Stimulated activated CD4-positive, alpha-beta T cell treated with anti-CD3 and anti-CD28 coated beads, Interleukin-2, amount 100 ng/mL, for 24 hours (primary cell): Measurements from ENCODE around the gene STK39.

ENCODE experiments used
- DNase-seq, 2 donors: peaks; one replicate each; pipeline ENCODE4 v3.0.0-alpha.2; 2020

STK39 gene

GRCh38 chr2:168241746-168242145, 5.6 kb downstream of the STK39 start:
- no peak for DNase-seq

DNA sequence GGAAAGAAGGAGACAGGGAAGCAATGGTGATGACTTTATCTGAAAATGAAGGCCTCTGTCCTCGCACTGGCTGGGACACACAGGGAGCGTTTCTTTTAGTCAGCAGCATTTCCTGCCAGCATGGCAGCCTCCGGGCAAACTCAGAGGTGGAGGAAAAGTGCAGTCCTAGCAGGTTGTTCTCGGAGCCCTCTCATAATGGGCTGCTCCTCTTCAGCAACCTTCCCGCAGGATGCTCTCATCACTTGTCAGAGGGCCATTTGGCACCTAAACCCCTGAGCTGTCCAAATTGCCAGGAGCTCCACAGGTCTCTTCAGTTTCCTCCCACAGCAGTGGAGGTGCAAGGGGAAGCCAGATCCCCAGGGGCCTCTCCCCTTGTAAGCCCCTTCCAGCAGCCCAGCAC, 6.2 kb downstream of the STK39 start:
- DNase-seq, result peak in 1 of 2 donors; percentile 20

DNA sequence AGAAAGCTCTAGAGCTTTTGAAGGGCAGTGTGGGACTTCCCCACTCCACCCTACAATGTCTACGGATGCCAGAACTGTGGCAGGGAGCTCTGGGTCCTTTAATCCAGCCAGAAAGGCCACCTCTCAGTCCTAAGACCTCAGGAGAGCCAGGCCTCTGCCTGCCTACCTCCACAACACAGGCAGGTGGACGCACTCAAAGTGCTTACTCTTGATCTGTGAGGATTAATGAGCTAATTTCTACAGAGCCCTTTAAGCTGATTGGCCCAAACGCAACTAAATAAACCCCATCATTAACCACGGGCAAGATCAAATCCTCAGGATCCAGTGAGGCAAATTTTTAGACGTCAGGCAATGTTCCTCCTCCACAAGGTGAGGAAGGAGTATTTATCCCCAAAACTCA, 8.1 kb downstream of the STK39 start:
- no peak for DNase-seq

- DNase-seq, result no peak
Observed at GRCh38 chr2:168237741-168238140, 9.7 kb downstream of the STK39 start.

GRCh38 chr2:168234407-168235085, 12.8 kb downstream of the STK39 start:
- DNase-seq, result no peak

DNA sequence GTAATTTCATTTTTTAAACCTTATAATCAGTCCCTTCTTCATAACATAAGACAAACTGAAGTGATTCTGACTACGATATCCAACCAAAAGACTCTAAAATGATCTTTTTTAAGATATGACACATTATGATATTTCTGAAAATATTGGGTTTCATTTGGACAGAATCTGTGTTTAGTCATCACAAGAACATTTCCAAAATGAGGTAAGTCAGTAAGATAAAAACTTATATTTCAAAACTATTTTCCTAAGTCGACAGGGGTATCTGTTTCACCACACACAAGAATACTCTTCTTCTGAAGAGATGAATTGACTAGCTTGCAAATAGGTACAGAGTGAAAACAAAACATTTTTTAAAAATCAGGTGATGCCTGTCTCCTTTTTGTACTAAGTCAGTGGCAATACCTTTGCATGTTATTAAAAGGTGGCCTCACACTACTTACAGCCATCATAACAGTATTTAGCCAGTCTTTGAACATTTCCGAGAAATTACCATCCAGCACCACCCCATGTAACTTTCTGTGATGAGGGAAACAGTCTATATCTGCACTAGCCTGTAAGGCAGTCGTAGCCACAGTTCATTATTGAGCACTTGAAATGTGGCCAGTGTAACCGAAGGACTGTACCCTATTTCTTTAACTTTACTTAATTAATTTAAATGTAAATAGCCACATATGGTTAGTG, 13.5 kb downstream of the STK39 start:
- DNase-seq, result no peak

DNA sequence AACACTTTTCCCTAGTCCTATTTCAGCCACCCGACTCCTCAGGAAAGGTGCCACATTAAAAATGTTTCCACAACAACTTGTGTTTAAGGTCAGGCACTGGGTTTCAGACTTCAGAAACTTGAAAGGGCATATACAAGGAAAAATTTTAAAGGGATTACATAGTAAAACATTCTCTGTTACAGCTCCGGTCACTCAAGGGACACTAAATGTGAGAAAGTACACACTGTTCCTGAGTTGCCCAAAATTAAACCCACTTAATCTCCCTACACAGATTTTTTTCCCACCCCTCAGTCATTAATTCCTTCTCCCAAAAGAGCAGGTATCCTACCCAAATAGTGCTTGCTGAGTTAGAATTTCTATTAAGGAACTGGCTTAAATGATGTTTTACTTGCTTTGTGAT, 14.2 kb downstream of the STK39 start:
- no peak for DNase-seq

DNA sequence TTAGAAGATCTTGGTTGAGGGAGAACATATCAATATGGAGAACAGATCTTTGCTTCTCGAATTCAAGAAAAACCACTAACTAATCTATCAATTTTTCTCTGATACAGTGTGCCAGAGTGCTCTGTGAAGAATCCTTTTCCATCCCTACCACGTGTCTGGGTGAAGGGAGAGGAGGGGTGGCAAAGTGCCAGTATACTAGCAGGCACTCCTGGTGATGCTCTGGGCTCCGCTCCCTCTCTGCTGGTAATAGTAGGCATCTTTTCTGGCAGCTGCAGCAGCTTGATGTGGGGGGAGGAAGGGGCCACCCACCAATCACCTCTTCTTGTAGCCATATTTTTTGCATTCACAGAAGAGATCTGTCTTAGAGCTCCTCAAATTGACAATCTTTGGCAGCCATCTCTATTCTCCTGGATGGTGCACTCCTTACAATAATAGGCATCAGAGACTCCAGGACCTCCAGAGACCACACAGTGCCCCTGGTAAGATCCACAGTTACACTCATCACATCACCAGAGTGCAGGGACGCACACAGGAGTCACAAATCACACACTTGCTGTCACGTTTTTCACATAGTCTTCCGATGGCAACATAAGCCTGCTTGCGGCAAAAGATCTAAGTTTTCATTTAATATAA, 15.7 kb downstream of the STK39 start:
- DNase-seq, result no peak

DNA sequence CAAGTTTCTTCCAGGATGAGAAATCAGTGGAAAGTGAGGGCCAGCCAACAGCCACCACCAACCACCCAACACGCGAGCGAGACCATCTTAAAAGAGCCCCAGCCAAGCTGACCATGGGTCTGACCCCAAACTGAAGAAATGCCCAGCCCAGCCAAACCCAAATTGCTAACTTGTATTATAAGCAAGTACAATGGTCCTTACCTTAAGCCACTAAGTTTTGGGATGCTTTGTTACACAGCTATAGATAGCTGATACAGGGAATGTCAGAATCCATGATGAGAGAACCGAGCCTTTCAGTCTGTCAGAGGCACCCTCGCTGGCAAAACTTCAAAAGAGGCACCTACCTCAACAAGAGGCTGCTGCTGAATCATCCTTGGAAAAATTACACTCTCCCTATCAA, 17.0 kb downstream of the STK39 start:
- DNase-seq, result no peak

DNA sequence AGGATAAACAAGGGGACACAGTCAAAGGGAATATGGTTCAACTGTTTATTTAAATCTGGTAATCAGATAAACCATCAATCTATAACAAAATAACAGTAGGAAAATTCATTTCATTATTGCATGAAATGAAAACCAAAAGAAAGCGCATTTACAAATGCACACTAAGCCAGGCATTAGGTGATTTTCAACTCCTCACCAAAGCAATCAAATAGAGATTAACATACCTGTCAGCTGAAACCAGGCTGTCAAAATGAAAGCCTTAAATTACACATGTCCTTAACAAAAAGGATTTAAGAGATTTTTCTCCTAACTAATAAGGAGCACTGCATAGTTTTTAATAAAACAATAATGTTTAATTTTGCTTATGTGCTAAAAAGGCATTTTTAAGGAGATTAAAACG, 23.0 kb downstream of the STK39 start:
- no peak for DNase-seq

DNA sequence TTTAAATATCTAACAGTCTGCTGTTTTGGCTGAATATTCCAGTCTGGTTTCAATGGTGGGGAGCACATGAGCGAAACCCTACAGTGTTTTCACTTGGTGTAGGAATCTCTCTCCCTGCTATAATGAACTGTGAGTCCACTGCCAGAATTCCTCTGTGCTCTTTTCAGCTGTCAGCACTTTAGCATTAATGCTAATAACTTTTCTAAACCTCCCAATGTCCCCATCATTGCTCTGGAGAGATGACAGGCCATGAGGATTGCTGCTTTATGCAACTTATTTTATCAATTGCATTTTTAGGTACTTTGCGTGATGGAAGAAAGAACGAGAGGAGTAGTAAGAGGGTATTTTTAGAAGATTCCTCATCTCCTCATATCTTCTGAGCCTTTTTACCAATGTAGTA, 25.3 kb downstream of the STK39 start:
- DNase-seq, result no peak

- no peak for DNase-seq
Observed at GRCh38 chr2:168220965-168221819, 26.2 kb downstream of the STK39 start.

DNA sequence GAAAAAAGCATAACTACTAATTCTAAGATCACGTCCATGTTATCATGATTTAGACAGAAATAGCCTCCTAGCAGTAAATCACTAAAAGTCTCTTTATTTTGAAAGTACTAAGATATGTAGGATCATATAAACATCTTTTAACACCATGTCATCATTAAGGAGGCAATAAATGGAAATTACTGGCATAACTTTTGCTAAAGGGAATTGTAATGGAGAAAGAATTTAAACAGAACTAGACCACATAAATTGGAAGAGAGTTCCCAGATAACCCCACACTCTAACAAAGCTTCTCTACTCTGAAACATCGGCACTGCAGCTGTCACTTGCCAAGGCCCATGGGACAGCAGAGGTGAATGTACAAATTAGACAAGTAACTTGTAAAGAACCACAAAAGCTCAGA, 29.5 kb downstream of the STK39 start:
- DNase-seq, result no peak

GRCh38 chr2:168216351-168217005, 30.9 kb downstream of the STK39 start:
- DNase-seq, result no peak

- no peak for DNase-seq
Observed at GRCh38 chr2:168215813-168216212, 31.6 kb downstream of the STK39 start.

GRCh38 chr2:168212866-168213265, 34.5 kb downstream of the STK39 start:
- DNase-seq, result no peak

DNA sequence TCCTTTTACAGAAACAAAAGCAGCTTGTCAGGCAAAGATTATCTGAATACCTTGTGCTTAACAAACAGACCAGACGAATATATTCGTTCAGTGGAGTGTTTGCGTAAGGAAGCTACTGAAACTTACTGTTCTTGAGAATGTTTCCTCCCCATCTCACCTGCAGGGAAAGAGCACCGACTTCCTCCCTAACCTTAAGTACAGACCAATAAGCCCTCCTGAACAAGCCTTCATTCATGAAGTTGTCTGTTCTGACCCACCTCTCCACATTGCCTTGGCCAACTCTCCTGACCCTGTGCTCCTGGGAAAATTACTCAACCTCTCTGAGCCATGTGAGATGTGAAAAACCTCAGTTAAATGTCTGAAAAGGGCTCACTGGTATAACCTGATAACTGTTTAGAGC, 35.2 kb downstream of the STK39 start:
- DNase-seq, result no peak

GRCh38 chr2:168211664-168212163, 35.7 kb downstream of the STK39 start:
- peak; percentile 53 to 56 for DNase-seq

GRCh38 chr2:168210895-168211570, 36.4 kb downstream of the STK39 start:
- no peak for DNase-seq

GRCh38 chr2:168210216-168210894, 37.0 kb downstream of the STK39 start:
- DNase-seq, result no peak

- DNase-seq, result peak in 1 of 2 donors; percentile 20
Observed at GRCh38 chr2:168208652-168209051, 38.7 kb downstream of the STK39 start.
